Mucosa of gallbladder (tissue), 1 donor: ENCODE results near the gene ALDH16A1. TPM values are rescaled to one million over a fixed set of nuclear protein-coding genes. Genes with fewer than 3 reads are reported as not detected.

Experiments used
- DNase-seq: peaks from one replicate; pipeline ENCODE4 v3.0.0-alpha.2; 2020; ENCODE audit warnings: low spot score
- total RNA-seq: library from RNA; stranded (reverse); gene quantifications from one replicate; pipeline ENCODE4 v1.2.1, GENCODE V29; 2021
- donor health status: DM: no; HTN: no; CAD: no.

The ALDH16A1 gene
- total RNA-seq, result 45.3 TPM

DNA sequence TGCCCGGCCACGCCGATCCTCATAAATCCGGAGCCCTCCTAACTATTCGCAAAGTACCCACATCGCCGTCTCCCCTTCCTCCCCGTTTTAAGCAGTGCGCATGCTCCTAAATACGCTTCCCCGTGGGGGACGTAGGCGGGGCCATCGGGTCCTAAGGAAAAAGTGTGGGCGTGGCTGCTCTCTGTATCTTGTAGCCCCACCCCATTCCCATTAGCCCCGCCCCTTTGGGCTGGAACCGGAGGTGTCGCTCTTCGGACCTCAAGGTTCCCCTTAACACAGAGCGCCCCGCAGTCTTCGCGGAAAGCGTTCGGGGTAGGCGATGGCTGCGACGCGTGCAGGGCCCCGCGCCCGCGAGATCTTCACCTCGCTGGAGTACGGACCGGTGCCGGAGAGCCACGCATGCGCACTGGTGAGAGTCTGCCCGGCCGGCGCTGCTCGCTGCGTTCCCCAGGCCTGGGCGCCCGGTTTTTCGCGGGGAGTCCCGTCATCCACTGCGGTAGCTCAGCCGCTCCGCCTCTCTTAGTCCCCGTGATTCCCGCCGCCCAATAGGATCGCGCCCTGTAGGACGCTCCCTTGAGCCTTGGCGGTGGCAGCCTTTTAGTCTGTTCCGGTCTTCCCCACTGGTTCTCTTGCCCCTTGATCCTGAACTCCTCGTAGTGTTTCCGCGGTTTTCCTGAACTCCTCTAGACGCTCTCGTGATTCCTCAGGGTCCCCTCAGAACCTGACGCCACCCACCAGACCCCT lies at the start of gene ALDH16A1:
TSS of gene ALDH16A1 (plus strand) at position 213 of the 744 bp plus-strand sequence. CDS start at position 320, 107 bp downstream.
- DNase-seq, result peak; percentile 98

GRCh38 chr19:49403404-49404187 lies 49.4 kb upstream of the ALDH16A1 start:
- DNase-seq, result no peak

DNA sequence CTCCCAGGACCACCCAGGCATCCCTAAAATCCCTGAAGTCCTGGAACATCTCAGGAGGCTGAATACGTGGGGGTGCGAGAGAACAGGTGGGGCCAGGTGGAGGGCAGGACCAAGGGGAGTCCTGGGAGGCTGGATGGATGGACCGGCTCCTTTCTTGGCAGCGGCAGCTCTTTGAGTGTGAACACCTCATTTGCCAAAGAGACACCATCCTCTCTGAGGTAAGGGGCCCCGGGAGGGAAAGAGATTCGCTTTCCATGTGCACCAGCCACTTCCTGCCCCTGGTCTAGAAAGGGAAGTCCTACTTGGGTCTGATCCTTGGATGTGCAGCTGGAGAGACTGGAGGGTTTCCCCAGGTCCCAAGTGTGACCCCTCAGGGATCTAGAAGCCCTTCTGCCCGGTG lies 45.9 kb upstream of the ALDH16A1 start:
- no peak for DNase-seq

DNA sequence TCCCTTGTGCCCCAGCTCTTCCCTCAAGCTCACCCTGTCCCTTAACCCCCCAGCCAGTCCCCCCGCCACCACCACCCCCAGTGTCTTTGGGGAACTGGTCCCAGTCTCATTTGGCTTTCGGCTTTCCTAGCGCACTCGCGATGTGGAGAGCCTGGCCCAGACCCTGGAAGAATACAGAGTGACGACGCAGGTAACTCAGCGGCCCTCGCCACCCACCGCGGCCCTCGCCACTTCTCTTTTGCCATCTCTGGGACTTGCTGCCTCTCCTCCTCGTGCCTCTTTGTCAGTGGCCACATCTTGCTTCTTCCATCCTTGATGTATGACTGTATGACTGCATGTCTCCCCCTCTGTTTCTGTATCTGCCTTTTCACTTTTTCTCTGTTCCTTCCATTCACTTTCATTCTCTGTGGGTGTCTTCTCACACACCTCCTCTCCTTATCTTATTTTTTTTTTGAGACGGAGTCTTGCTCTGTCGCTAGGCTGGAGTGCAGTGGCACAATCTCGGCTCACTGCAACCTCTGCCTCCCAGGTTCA lies 45.5 kb upstream of the ALDH16A1 start:
- DNase-seq, result no peak

GRCh38 chr19:49408816-49409440 lies 44.1 kb upstream of the ALDH16A1 start:
- DNase-seq, result no peak

DNA sequence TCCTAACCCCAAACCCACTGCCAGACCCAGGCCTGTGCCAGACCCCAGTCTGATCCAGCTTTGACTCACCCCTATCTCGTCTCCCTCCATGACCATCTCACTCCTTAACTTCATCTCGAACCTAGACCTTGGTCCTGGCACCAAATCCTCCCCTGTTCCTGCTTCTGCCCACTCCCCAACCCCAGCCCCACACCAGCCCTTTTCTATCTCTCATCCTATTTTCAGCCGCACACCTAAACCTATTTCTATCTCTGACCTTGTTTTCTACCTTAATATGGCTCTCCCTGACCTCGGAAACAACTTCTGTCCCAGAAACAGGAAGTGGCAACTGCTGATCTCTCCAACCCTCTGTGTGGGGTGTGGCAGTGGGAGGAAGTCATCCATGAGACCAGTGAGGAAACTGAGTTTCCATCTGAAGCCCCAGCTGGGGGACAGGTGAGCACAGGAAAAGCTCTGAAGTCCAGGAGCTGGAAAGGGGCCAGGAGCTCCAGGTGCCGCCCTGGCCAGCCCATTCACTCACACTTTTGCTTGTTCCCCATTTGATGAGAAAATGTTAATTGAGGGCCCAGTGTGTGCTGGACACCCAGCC lies 43.5 kb upstream of the ALDH16A1 start:
- DNase-seq, result no peak

DNA sequence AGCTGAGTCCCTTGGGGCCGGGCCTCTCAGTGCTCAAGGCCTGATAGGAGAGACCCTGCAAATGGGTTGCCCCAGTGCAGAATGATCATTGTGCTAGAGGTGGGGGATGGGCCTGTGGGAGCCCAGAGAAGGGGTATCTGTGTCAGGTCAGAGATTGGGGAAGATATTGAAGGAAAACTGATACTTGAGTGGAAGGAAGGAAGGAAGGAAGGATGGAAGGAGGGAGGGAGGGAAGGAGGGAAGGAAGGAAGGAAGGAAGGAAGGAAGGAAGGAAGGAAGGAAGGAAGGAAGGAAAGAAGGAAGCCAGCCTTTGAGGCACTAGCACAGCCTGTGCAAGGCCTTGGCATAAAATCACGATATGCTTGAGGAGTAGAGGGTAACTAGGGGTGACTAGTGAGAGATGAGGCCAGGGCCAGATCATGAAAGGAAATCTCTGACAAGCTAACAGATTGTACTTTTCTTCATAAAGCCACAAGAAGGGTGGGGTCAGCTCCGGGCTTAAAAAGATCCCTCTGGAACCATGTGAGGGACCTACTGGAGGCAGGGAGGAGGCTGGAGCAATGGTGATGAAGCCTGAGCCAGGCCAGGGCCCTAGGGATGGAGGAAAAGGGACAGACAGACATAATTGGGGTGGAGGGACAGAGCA lies 41.2 kb upstream of the ALDH16A1 start:
- DNase-seq, result no peak

GRCh38 chr19:49413348-49413747 lies 39.7 kb upstream of the ALDH16A1 start:
- no peak for DNase-seq

GRCh38 chr19:49414256-49414655 lies 38.8 kb upstream of the ALDH16A1 start:
- DNase-seq, result no peak

DNA sequence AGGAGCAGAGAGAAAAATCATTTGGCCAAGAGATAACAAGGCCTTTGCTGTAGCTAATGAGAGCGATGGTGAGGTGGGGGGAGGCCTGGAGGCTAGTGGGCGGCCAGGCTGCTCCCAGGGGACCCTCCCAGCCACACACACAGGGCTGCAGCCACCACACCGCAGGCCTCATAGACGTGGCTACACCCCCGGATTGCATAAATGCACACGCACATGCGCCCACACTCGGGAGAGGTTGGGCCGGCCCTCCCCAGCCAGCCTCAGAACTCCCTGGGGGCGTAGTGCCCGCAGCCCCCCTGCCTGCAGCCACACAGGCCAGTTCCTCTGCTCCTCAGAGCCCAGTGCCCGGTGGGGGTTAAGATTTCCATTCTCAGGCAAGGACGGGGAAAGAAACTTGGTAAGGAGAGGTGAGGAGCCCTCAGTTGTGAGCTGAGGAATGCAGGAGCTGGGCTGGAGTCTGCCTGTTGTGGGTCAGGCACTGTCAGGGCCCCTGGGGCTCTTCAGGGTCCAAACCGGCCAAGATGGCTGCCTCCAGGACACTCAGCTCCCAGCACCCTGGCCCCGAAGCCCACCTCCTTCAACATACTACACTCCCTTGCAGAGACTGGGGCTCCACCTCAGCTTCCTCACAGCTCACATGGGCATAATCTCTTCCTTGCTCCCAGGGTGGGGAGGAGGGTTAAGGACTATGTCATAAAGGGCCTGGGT lies 37.8 kb upstream of the ALDH16A1 start:
- DNase-seq, result no peak

DNA sequence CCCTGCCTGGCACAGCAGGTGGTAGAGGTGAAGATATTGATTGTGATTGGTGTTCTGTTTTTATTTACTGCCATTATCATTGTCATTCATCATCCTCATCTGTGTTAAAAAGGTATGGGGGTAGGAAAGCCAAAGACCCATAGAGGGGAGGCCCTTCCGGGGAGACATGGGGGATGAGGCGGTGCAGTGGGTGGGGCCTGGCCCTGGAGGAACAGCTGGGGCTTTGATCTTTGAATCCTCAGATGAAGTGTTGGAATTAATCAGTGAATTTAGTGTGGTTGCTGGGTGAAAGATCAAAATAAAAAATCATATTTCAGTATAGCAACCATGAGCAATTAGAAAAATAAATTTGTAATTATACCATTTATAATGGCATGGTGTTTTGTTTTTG lies 37.2 kb upstream of the ALDH16A1 start:
- DNase-seq, result no peak

- no peak for DNase-seq
Measured at GRCh38 chr19:49417088-49417487, 35.9 kb upstream of the ALDH16A1 start.

GRCh38 chr19:49418511-49418910 lies 34.5 kb upstream of the ALDH16A1 start:
- DNase-seq, result no peak

- DNase-seq, result no peak
Measured at GRCh38 chr19:49419173-49419572, 33.9 kb upstream of the ALDH16A1 start.

DNA sequence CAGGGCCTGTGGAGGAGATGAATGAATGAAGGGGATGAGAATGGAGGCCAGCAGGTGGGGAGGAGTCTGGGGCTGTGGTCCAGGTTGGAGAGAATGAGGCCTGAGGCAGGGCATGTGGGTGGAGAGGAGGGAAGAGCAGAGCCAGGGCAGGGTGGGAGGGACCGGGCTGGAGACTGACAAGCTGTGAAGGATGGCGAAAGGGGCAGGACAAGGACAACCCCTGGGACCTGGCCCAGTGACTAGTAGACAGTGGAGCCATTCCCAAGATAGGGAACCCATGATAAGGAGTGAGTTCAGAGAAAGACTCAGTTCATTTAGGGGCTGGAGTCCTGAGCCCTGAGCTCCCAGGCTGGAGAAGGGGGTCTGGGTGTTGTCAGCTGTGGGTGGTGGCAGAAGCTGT lies 32.8 kb upstream of the ALDH16A1 start:
- no peak for DNase-seq

DNA sequence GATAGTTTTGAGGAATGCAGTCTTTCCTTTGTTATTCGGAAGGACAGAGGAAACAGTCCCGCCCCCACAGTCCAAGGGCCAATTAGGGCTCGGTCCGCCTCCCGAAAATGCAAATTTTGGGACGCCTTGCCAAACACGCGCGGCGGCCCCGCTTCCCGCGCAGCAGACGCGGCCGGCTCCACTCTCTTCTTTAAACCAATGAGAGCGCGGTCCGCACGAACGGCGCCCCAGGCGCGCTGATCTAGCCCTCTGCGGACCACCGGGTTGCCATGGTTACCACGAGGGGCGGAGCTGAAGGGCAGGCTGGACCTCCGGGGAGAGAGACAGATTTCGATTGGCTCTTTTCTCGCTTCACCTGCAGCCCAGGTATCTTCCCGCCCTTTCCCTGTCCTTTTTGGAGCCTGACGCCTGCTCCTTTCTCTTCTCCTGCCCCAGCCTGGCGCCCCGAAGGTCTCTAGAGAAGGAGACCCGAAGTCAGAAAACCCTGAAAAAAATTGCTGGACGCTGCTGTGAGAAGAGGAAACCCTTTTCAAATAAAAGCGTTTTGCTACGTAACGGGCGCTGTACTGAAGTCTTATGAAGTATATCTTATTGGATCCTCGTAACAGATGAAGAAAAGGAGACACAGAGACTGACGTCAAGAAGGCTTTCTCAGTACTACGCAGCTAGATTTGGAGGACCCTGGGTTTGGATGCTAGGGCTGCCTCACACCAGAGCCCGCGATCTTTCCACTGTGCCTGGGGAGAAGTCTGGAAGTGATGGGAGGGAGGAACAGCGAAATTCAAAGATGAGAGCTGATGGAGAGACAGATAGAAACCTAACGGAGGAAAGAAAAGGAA lies 31.8 kb upstream of the ALDH16A1 start:
- DNase-seq, result peak; percentile 47

GRCh38 chr19:49421878-49422202 lies 31.2 kb upstream of the ALDH16A1 start:
- no peak for DNase-seq

DNA sequence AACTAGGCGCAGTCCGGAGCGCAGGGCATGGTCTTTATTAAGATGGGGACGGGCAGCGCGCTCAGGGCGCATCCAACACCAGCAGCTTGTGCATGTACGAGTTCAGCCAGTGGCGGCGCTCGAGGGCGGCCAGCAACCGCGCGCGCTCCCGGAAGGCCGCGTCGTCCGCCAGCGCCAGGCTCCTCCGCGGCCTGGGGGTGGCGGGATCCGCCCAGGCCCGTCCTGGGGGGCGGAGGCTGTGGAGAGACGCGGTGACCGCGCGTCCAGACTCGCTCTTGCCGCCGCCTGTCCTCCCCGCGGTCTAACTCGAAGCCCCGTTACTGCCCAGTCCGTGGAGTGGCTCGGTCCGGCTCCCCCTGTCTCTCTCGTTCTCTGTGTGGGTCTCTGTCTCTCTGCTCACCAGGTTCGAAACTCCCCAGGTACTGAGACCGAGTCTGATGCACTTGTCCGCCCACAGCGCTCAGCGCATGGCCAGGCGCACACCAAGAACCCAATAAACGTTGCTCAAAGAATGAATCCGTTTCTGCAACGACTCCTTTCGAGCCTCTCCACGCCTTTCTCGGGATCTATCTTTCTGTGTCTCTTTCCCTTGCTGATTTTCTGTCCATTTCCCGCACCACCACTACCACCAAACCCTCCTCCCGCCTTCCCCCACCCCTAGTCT lies 30.5 kb upstream of the ALDH16A1 start:
- no peak for DNase-seq
